Medulla oblongata (tissue), 1 donor: ENCODE measurements around the gene NEU4.
"Not testable (repeated sequence)": the region's sequence is repeated elsewhere in the genome, so short reads cannot be mapped to it uniquely, and the experiment has no call there.

Experiments used
- DNase-seq: peaks from one replicate; pipeline ENCODE4 v3.0.0-alpha.2; 2015; ENCODE audit errors: extremely low spot score

The NEU4 gene

GRCh38 chr2:241813644-241814392, 4.8 kb downstream of the NEU4 start:
- no peak for DNase-seq

GRCh38 chr2:241814393-241814642, 5.3 kb downstream of the NEU4 start:
- no peak for DNase-seq

- no peak for DNase-seq
Observed at GRCh38 chr2:241814643-241815476, 5.9 kb downstream of the NEU4 start.

- no peak for DNase-seq
Observed at GRCh38 chr2:241815477-241816430, 6.8 kb downstream of the NEU4 start.

GRCh38 chr2:241816431-241817121, 7.6 kb downstream of the NEU4 start:
- no peak for DNase-seq

- DNase-seq, result no peak
Observed at GRCh38 chr2:241817126-241817820, 8.3 kb downstream of the NEU4 start.

DNA sequence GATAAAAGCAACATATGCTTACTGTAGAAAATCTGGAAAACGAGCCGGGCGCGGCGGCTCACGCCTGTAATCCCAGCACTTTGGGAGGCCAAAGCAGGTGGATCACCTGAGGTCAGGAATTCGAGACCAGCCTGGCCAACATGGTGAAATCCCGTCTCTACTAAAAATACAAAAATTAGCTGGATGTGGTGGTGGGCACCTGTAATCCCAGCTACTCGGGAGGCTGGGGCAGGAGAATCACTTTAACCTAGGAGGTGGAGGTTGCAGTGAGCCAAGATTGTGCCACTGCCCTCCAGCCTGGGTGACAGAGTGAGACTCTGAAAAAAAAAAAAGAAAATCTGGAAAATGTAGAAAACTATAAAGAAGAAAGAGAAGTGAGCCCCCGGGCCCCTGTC, 8.8 kb downstream of the NEU4 start:
- DNase-seq, result not testable (repeated sequence)

GRCh38 chr2:241818229-241818942, 9.4 kb downstream of the NEU4 start:
- DNase-seq, result no peak

- no peak for DNase-seq
Observed at GRCh38 chr2:241818943-241819270, 9.9 kb downstream of the NEU4 start.

GRCh38 chr2:241819947-241820624, 11.1 kb downstream of the NEU4 start:
- not testable (repeated sequence) for DNase-seq

DNA sequence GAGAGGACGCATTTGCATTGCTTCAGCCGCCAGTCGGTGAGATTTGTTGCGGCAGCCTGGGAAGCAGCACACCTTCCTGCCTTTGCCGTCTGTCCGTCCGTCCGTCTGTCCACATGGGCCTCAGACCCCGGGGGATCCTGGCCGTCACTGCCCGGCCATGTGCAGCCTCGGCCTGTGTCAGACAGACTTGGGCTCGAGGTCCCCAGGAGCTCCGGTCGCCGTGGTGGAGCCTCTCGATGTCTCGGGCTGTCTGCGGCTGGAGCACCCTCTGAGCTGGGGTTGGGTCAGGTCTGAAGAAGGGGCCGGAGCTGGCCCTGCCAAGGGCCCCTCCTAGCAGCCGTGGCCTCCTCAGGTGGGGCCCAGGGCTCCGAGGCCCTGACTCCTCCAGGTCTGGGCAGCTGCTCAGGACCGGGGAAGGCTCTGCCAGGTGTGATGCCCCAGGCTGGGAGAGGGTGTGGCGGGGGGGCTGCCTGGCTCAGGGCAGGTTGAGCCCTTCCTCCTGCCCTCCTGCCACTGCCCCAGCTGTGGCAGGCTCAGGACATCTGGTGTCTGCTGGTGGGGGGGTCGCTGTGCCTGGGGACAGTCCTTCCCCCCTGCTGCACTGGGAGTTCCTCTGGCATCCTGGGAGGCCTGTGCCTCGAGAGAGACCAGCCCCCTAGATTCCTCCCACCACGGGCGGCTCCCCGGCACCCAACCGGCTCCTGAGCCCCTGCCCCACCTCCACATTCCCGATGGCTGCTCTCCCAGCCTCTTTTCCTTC, 11.8 kb downstream of the NEU4 start:
- DNase-seq, result no peak

DNA sequence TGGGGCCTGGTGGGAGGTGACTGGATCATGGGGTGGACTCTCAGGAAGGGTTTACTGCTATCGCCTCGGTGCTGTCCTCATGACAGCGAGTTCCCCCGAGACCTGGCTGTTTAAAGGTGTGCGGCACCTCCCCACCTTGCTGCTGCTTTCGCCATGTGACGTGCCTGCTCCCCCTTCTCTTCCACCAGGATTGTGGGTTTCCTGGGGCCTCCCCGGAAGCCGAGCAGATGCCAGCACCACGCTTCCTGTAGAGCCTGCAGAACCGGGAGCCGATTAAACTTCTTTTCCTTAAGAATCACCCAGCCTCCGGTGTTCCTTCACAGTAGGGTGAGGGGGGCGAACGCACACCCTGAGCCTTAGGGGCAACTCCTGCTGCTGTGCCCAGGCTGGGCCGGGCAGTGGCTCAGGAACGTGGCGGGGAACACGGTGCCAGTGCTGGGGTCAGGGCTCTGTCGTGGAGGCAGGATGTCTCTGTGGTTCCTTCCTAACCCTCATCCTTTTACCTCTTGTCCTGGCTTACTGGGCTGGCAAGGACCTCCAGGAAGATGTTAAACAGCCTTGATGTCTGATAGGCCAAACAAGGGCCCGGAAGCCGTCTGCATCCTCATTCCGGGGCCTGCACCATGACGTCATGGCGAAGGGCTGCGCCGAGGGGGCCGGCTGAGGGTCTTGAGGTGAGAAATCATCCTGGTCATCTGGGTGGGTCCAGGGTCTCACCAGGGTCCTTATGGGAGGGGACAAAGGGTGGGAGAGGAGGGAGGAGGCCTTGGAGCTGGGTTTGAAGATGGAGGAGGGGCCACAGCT, 12.7 kb downstream of the NEU4 start:
- no peak for DNase-seq

DNA sequence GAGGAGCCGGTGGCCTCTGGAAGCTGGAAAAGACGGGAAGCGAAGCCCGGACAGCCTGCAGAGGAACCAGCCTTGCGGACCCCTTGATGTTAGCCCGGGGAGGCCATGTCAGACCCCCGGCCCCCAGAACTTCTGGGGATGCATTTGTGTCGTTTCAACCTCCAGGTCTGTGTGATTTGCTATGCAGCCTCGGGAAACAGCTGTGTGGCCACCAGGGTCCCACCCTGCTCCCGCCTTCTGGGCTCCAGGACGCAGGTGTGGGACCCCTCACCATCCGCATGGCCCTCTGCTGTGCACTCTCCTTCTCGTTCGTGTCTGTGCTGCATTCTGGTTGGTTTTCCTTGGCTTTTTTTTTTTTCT, 13.3 kb downstream of the NEU4 start:
- DNase-seq, result no peak

- DNase-seq, result not testable (repeated sequence)
Observed at GRCh38 chr2:241823531-241824437, 14.8 kb downstream of the NEU4 start.

DNA sequence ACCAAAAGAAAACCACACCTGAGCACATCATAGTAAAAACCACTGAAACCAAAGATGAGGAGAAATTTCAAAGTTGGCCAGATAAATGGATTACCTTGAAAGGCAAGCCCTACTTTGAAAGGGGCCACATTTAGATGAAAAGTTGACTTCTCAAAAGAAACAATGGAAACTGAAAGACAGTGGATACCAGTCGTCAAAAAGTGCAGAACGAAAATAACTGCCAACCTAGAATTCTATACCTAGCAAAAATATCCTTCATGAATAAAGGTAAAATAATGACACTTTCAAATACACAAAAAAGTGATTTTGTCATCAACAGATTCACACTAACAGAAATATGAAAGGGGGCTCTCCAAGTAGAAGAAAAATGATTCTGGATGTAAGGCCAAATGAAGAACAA, 18.4 kb downstream of the NEU4 start:
- DNase-seq, result no peak

GRCh38 chr2:241833101-241833663, 24.2 kb downstream of the NEU4 start:
- no peak for DNase-seq
